Lower leg skin (tissue), 4 donors: ENCODE results near the gene DGKD. TPM values are rescaled to one million over a fixed set of nuclear protein-coding genes. Genes with fewer than 3 reads are reported as not detected.

Experiments
- DNase-seq, 2 donors: peaks; one replicate each; pipeline ENCODE4 v3.0.0-alpha.2; 2019; ENCODE audit warnings: low spot score in 2 of 2
- H3K4me3 ChIP-seq: fragments of 200-600 bp; sonication (generic); 2 replicates; pipeline ENCODE4 v1.5.1; 2017; ENCODE audit warnings: mild to moderate bottlenecking, low read depth; ENCODE audit not compliant: poor library complexity, severe bottlenecking
- POLR2A ChIP-seq, 2 donors: fragments of 450-650 bp; IDR thresholded peaks; one replicate each; pipeline ENCODE4 v1.6.1; 2016 to 2017; ENCODE audit warnings: antibody characterized with exemption in 2 of 2, mild to moderate bottlenecking in 1 of 2, moderate library complexity in 1 of 2
- WGBS, 2 donors: methylation state at CpG; one replicate each; pipeline ENCODE4 v1.1.5; 2018; 5-methylcytosine and 5-hydroxymethylcytosine counted together
- intact Hi-C: fragments of 100-400 bp; cut with DNase I; formaldehyde crosslinking; loops from one replicate; pipeline ENCODE4 v1.15.0; 2023; ENCODE audit warnings: low total_unique reads
- total RNA-seq, 4 donors: library from RNA; depleted of rRNA; stranded (reverse); fragments of >200 nt; gene quantifications; one replicate each; pipeline ENCODE4 v1.1.0, GENCODE V29; 2016
- TF ChIP-seq, protein P1 (sequence below), 3 donors: fragments of 450-650 bp; IDR thresholded peaks; one replicate each; pipeline ENCODE4 v1.5.1; 2016; ENCODE audit warnings: antibody characterized with exemption in 3 of 3, mild to moderate bottlenecking in 3 of 3, moderate library complexity in 2 of 3

Gene DGKD
- total RNA-seq, 4 donors from 2014 or later = 5.8 to 15.2 (median 7.8) TPM

DNA sequence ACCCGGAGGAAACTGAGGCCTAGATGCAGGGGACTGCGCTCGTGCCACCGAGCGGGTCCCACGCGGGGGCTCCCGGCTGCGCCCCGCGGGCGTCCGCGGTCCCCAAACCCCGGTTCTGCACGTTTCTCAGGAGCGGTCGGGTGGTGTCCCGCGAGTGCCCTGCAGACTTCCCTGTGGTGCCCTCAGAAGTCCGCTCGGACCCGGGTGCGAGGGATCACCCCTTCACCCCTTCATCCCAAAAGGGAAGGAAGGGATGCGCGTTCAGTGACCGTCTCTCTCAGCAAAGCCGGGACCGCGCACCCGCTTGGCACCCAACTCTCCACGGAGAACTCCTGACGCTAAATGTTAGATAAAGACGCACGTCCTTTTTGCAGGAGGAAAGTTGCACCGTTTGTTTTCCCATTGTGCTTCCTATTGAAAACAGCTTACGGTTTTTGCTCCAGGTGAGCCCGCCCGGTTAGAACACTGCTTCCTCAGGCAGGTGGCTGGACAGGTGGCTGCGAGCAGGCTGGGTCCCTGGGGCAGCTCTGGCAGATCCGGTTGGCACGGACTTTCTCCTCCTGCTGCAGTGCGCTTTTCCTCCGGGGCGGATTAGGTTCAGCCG lies 779 bp downstream of the DGKD start:
- peak in 1 of 2 donors; percentile 90 for DNase-seq
- 6 to 12% methylated on average over 28 of the region's 46 CpGs for WGBS, 2 donors
- intact Hi-C loops = loop anchor here (1.0 kb wide), 1 partner anchor 29 kb away; no protein-coding TSS in a partner anchor
- TF ChIP-seq POLR2A (IDR thresholded peaks at IDR 0.05) = no peak
- TF ChIP-seq, protein P1, sequence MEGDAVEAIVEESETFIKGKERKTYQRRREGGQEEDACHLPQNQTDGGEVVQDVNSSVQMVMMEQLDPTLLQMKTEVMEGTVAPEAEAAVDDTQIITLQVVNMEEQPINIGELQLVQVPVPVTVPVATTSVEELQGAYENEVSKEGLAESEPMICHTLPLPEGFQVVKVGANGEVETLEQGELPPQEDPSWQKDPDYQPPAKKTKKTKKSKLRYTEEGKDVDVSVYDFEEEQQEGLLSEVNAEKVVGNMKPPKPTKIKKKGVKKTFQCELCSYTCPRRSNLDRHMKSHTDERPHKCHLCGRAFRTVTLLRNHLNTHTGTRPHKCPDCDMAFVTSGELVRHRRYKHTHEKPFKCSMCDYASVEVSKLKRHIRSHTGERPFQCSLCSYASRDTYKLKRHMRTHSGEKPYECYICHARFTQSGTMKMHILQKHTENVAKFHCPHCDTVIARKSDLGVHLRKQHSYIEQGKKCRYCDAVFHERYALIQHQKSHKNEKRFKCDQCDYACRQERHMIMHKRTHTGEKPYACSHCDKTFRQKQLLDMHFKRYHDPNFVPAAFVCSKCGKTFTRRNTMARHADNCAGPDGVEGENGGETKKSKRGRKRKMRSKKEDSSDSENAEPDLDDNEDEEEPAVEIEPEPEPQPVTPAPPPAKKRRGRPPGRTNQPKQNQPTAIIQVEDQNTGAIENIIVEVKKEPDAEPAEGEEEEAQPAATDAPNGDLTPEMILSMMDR (IDR thresholded peaks at IDR 0.05) = no peak
- peak overlapping the region; percentile 21 for H3K4me3 ChIP-seq

GRCh38 chr2:233355916-233356315 lies 1.6 kb downstream of the DGKD start:
- DNase-seq = peak in 1 of 2 donors; percentile 58
- intact Hi-C loops = no loop called here
- no peak for TF ChIP-seq POLR2A (IDR thresholded peaks at IDR 0.05)
- TF ChIP-seq, protein P1 (IDR thresholded peaks at IDR 0.05) = no peak
- WGBS, 2 donors = 90 to 95% methylated on average over 10 of the region's 10 CpGs
- H3K4me3 ChIP-seq = no peak overlapping the region

GRCh38 chr2:233356546-233357308 lies 2.4 kb downstream of the DGKD start:
- peak in 1 of 2 donors; percentile 78 for DNase-seq
- no peak overlapping the region for H3K4me3 ChIP-seq
- intact Hi-C loops = no loop called here
- no peak for TF ChIP-seq POLR2A (IDR thresholded peaks at IDR 0.05)
- TF ChIP-seq, protein P1 (IDR thresholded peaks at IDR 0.05) = no peak
- WGBS, 2 donors = 70 to 74% methylated on average over 4 of the region's 4 CpGs

GRCh38 chr2:233358335-233358734 lies 4.0 kb downstream of the DGKD start:
- H3K4me3 ChIP-seq = no peak overlapping the region
- no peak for DNase-seq
- WGBS, 2 donors = 80 to 90% methylated on average over 4 of the region's 4 CpGs
- TF ChIP-seq, protein P1 (IDR thresholded peaks at IDR 0.05) = no peak
- no peak for TF ChIP-seq POLR2A (IDR thresholded peaks at IDR 0.05)
- intact Hi-C loops = no loop called here

DNA sequence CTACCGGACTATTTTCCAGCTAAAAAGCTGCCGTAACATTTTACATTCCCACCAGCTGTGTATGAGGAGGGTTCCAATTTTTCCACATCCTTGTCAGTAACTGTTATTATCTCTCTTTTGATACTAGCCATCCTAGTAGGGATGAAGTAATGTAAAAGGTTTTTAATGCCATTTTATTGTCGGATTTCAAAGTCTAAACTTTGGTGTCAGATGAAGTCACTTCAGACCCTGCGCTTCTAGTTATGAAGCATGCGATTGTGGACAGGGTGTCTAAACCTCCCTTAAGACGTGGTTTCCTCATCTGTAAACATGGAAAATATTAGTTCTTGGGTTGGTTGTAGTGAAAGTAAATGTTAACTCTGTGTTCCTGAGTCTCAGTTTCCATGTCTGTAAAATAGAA lies 4.7 kb downstream of the DGKD start:
- no peak for DNase-seq
- H3K4me3 ChIP-seq = no peak overlapping the region
- WGBS, 2 donors = 93 to 94% methylated on average over 6 of the region's 6 CpGs
- no peak for TF ChIP-seq POLR2A (IDR thresholded peaks at IDR 0.05)
- TF ChIP-seq, protein P1 (IDR thresholded peaks at IDR 0.05) = no peak
- intact Hi-C loops = no loop called here
